ENCODE data around the gene SLC36A4.
A peak's percentile ranks its signal among the peaks of the same experiment; 100 is the strongest.

Gene SLC36A4

GRCh38 chr11:93169950-93170561 is 27.7 kb downstream of the SLC36A4 start:
- Histone ChIP-seq H3K4me1 (ENCODE audit: control insufficient read depth, low read length) (peaks cover 16% of the 10 kb centered on the region), H3K4me3 (ENCODE audit: low read length) (no peak overlapping the region), H3K9me2 (replicated peaks; ENCODE audit: control insufficient read depth, low read length) (no peaks in the 10 kb centered on the region), H3K36me3 (ENCODE audit: control insufficient read depth, low read length) (peaks cover 15% of the 10 kb centered on the region), H3K79me2 (ENCODE audit: control insufficient read depth, low read length) (no peaks in the 10 kb centered on the region), H4K20me1 (ENCODE audit: control insufficient read depth, insufficient read depth, low read depth, low read length) (no peaks in the 10 kb centered on the region), H3K27me3 (ENCODE audit: control insufficient read depth, low read length) (no peaks in the 10 kb centered on the region), H3K4me2 (ENCODE audit: low read length) (no peak overlapping the region), H3K27ac (ENCODE audit: low read depth, low read length) (no peak overlapping the region), H3K9me3 (ENCODE audit: control insufficient read depth, insufficient read depth, low read length) (no peaks in the 10 kb centered on the region), H3F3A (ENCODE audit: control insufficient read depth, insufficient read depth) (peaks cover 6% of the 10 kb centered on the region)
- TF ChIP-seq CTCF (IDR thresholded peaks at IDR 0.05; ENCODE audit: low read depth, low read length, poor library complexity, severe bottlenecking), result peak; percentile 15
- TF ChIP-seq EZH2phosphoT487 (IDR thresholded peaks at IDR 0.05; ENCODE audit: borderline replicate concordance, low read length), result no peak

DNA sequence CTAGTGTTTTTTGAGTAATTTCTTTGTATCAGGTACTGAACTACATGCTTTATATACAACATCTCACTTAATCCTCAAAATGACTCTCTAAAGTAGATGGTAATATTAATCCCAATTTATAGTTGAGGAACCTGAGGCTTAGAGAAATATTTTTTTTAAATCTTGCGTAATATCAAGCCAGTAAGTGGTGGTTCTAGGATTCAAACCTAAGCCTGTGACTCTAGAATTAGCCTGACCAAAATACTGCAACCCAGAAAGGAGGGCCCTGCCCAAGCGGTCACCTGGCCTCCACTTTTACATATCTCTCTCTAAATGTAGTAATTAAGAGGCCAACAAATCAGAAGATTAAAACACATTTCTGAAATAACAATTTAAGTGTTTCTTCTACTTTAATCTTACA is 28.6 kb downstream of the SLC36A4 start:
- peaks cover 16% of the 10 kb centered on the region for H3K4me1 ChIP-seq (ENCODE audit: control insufficient read depth, low read length)
- H3K9me2 ChIP-seq (replicated peaks; ENCODE audit: control insufficient read depth, low read length), result no peaks in the 10 kb centered on the region
- TF ChIP-seq CTCF (IDR thresholded peaks at IDR 0.05; ENCODE audit: low read depth, low read length, poor library complexity, severe bottlenecking) (no peak), EZH2phosphoT487 (IDR thresholded peaks at IDR 0.05; ENCODE audit: borderline replicate concordance, low read length) (no peak)
- H3F3A ChIP-seq (ENCODE audit: control insufficient read depth, insufficient read depth), result peaks cover 6% of the 10 kb centered on the region
- peaks cover 22% of the 10 kb centered on the region for H3K36me3 ChIP-seq (ENCODE audit: control insufficient read depth, low read length)
- no peaks in the 10 kb centered on the region for H3K27me3 ChIP-seq (ENCODE audit: control insufficient read depth, low read length)
- H3K79me2 ChIP-seq (ENCODE audit: control insufficient read depth, low read length), result no peaks in the 10 kb centered on the region
- no peaks in the 10 kb centered on the region for H4K20me1 ChIP-seq (ENCODE audit: control insufficient read depth, insufficient read depth, low read depth, low read length)
- H3K4me3 ChIP-seq (ENCODE audit: low read length), result no peak overlapping the region
- H3K9me3 ChIP-seq (ENCODE audit: control insufficient read depth, insufficient read depth, low read length), result no peaks in the 10 kb centered on the region
- no peak overlapping the region for H3K27ac ChIP-seq (ENCODE audit: low read depth, low read length)
- no peak overlapping the region for H3K4me2 ChIP-seq (ENCODE audit: low read length)

DNA sequence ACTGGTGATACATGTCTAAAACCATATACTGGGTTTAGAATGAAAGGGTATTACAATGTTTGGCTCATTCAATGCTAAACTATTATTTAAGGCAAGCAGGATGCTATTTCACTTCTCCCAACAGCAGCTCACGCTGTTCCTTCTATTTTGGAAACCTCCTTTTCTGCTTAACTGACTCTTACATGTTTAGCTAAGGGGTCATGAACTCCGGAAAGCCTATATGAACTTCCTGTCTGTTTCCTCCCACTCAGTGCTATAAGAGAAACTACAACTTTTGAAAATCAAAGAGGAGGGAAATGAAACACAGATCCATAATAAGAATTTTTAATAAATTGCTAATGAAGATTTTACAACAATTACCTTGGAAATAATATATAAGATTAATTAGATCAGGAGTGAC is 30.9 kb downstream of the SLC36A4 start:
- Histone ChIP-seq H3K4me3 (ENCODE audit: low read length) (peak overlapping the region; percentile 28; the same call in 1 of the 2 replicates), H3K4me1 (ENCODE audit: control insufficient read depth, low read length) (peaks cover 16% of the 10 kb centered on the region), H3K4me2 (ENCODE audit: low read length) (peak overlapping the region; percentile 56), H3K79me2 (ENCODE audit: control insufficient read depth, low read length) (no peaks in the 10 kb centered on the region), H3F3A (ENCODE audit: control insufficient read depth, insufficient read depth) (peaks cover 6% of the 10 kb centered on the region), H3K27me3 (ENCODE audit: control insufficient read depth, low read length) (no peaks in the 10 kb centered on the region), H3K36me3 (ENCODE audit: control insufficient read depth, low read length) (peaks cover 32% of the 10 kb centered on the region), H4K20me1 (ENCODE audit: control insufficient read depth, insufficient read depth, low read depth, low read length) (no peaks in the 10 kb centered on the region), H3K27ac (ENCODE audit: low read depth, low read length) (peak overlapping the region; percentile 27), H3K9me2 (replicated peaks; ENCODE audit: control insufficient read depth, low read length) (no peaks in the 10 kb centered on the region), H3K9me3 (ENCODE audit: control insufficient read depth, insufficient read depth, low read length) (no peaks in the 10 kb centered on the region)
- no peak for TF ChIP-seq CTCF (IDR thresholded peaks at IDR 0.05; ENCODE audit: low read depth, low read length, poor library complexity, severe bottlenecking)
- no peak for TF ChIP-seq EZH2phosphoT487 (IDR thresholded peaks at IDR 0.05; ENCODE audit: borderline replicate concordance, low read length)
